ENCODE results near the gene SH2D2A.

- TF ChIP-seq POLR2A (IDR thresholded peaks at IDR 0.05; ENCODE audit: low read length) (no peak), GATA1 (IDR thresholded peaks at IDR 0.05; ENCODE audit: low read depth, low read length) (no peak)
Measured at GRCh38 chr1:156808186-156809030, 8.2 kb downstream of the SH2D2A start.

Measured in erythroblast (primary cell).